Right cardiac atrium (tissue), 5 donors: ENCODE results near the gene RPL7L1. TPM values are rescaled to one million over a fixed set of nuclear protein-coding genes. Genes with fewer than 3 reads are reported as not detected.

Experiments used
- ATAC-seq, 2 donors: fragments of 200-7000 bp; cut with Tn5 transposase; one replicate each; pipeline versions ENCODE4 v1.8.0 to v1.9.1; 2020; ENCODE audit warnings: moderate library complexity in 2 of 2, mild to moderate bottlenecking in 1 of 2
- DNase-seq, 3 donors: peaks; one replicate each; pipeline ENCODE4 v3.0.0-alpha.2; 2020
- H3K27ac ChIP-seq: one replicate; pipeline ENCODE4 v1.5.1; 2013; ENCODE audit warnings: mild to moderate bottlenecking, low read length, control low read depth, moderate library complexity
- H3K27me3 ChIP-seq: one replicate; pipeline ENCODE4 v1.6.1; 2013; ENCODE audit not compliant: control insufficient read depth, insufficient read depth
- H3K4me1 ChIP-seq: one replicate; pipeline ENCODE4 v1.6.1; 2013; ENCODE audit warnings: low read length; ENCODE audit not compliant: control insufficient read depth, insufficient read depth
- H3K4me3 ChIP-seq: one replicate; pipeline ENCODE4 v1.5.1; 2013; ENCODE audit warnings: low read length, control low read depth
- H3K9me3 ChIP-seq: one replicate; pipeline ENCODE4 v1.6.1; 2013; ENCODE audit warnings: low read length; ENCODE audit not compliant: control insufficient read depth
- WGBS: extraction: QIAGEN DNeasy Blood & Tissue Kit; methylation state at CpG from one replicate; pipeline ENCODE4 v1.1.7; 2013; 5-methylcytosine and 5-hydroxymethylcytosine counted together
- intact Hi-C, 4 donors: fragments of 100-400 bp; cut with DNase I; formaldehyde crosslinking; loops; one replicate each; pipeline versions ENCODE4 v1.11.0 to v1.14.0; 2022 to 2023
- polyA plus RNA-seq: library from polyadenylated mRNA; stranded (reverse); fragments of 200-250 nt; gene quantifications from one replicate; pipeline ENCODE4 v1.2.3, GENCODE V29; 2013
- total RNA-seq, 4 donors: library from RNA; stranded (reverse); fragmentation: NEBNext Ultra II Directional; extraction: Animal tissue kit (Norgen Biotek cat#: 25700); gene quantifications; one replicate each; pipeline ENCODE4 v1.2.1, GENCODE V29; 2021
- donor health status: healthy with polysubstance abuse.
- donor health status: DM: no; HTN: yes; CAD: no.
- donor health status: DM: no; HTN: no; CAD: no.
- donor health status: DM: no; HTN: yes; CAD: no; lungs with severe emphysema.
- donor health status: DM: yes; HTN: yes; CAD: no.

RPL7L1 gene
- total and polyA plus RNA-seq, 5 donors = 38.7 to 59.1 (median 50.8) TPM

DNA sequence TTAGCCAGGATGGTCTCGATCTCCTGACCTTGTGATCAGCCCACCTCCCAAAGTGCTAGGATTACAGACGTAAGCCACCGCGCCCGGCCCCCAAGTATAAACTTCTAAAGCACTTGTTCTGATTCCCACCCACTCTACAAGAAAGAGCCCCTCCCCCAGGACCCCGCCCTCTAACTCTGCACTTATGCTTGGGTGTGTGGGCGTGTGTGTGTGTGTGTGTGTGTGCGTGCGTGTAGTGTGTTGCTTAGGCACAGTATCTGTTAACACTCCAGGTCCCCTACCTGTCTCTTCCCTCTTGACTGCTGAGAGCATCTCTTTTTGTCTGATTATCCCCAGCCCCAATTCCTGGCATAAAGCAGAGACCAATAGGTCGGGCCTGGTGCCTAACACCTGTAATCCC is 30.4 kb downstream of the RPL7L1 start:
- ATAC-seq = no peak
- Histone ChIP-seq H3K27me3 (no peaks in the 10 kb centered on the region), H3K4me1 (no peaks in the 10 kb centered on the region), H3K9me3 (no peaks in the 10 kb centered on the region), H3K27ac (no peak overlapping the region), H3K4me3 (no peak overlapping the region)
- DNase-seq = no peak
- intact Hi-C loops = loop anchor here in 2 of 4 donors (5.0 to 10.0 kb wide), 2 partner anchors 232 to 235 kb away; no protein-coding TSS in a partner anchor
- WGBS = 83% methylated on average over 10 of the region's 10 CpGs

DNA sequence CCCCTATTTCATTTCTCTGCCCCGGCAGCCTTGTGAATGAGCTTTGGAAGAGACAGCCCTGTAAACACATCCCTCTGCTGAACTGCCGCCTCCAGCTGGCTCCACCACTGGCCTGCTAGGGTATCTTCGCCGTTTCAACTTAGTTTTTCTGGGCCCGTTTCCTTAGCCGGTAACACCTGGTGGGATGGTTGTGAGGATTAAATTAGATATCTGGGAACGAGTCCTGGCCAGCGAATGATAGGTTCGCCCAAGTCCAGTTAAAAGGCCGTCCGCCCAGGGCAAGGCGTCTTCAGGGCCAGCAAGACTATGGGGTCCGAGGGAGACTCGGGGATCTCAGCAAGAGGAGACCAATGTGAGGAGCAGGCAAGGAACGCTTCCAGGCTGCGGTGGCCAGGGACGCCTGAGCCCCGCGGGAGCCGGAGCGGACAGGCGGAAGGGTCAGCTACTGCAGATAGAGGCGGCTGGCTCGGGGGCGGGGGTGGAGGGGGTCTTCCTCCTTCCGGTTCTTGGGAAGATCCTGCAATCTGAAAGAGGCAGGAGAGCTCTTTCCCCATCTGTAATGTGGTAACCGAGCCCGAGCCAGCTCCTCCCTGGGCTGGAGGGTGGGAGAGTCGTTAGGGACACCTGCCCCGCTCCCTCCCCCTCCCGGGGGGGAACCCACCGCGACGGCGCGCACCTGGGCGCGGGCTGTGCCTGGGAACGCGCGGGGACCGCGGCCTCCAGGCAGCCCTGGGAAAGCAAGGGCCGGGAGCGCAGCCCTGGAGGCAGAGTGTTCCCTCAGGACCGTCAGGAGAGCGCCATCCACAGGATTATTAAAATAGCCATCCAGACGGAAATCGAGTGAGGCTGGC is 32.0 kb downstream of the RPL7L1 start:
- no peaks in the 10 kb centered on the region for H3K27me3 ChIP-seq
- DNase-seq (no peak), ATAC-seq (peak in 1 of 2 donors; percentile 30)
- no peak overlapping the region for H3K27ac ChIP-seq
- H3K9me3 ChIP-seq = no peaks in the 10 kb centered on the region
- H3K4me3 ChIP-seq = peak overlapping the region; percentile 21
- no peaks in the 10 kb centered on the region for H3K4me1 ChIP-seq
- WGBS = 7% methylated on average over 49 of the region's 49 CpGs
- intact Hi-C loops = no loop called here

DNA sequence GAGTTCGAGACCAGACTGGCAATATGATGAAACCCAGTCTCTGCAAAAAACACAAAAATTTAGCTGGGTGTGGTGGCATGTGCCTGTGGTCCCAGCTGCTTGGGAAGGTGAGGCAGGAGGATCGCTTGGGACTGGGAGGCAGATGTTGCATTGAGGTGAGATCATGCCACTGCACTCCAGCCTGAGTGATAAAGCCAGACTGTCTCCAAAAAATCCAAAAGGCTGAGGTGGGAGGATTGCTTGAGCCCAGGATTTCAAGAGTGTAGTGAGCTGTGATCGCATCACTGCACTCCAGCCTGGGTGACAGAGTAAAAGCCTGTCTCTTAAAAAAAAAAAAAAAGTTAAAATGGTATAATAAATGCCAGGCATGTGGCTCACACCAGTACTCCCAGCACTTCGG is 35.1 kb downstream of the RPL7L1 start:
- Histone ChIP-seq H3K9me3 (no peaks in the 10 kb centered on the region), H3K4me3 (no peak overlapping the region), H3K4me1 (no peaks in the 10 kb centered on the region), H3K27me3 (no peaks in the 10 kb centered on the region), H3K27ac (no peak overlapping the region)
- WGBS = 77% methylated on average over 4 of the region's 4 CpGs
- DNase-seq = no peak
- intact Hi-C loops = no loop called here
- ATAC-seq = no peak

DNA sequence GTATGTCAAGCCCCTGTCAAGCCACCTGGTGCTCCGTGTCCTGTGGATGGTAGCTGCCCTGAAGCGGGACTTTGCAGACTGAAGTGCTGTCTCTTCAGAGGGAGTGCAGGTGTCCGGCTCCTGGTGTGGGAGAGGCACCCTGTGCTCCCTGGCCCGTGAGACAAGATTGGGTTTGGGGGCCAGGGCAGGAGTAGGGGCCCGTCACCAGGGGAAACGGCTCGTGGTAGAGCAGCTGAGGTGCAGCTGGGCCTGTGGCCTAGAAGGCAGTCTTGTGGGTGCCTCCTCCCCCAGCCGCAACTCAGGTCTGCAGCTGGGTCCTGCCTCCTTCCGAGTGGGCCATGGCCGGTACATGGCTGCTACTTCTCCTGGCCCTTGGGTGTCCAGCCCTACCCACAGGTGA is 36.3 kb downstream of the RPL7L1 start, which contains the start of gene PTCRA:
PTCRA (plus strand) TSS at position 322 of the 400 bp plus-strand sequence; CDS start at position 339, 17 bp downstream.
- DNase-seq (no peak), ATAC-seq (peak in 1 of 2 donors; percentile 26)
- Histone ChIP-seq H3K4me3 (no peak within 1 kb of the TSS), H3K27me3 (no peaks in the 10 kb centered on the region), H3K9me3 (no peaks in the 10 kb centered on the region), H3K4me1 (no peaks in the 10 kb centered on the region), H3K27ac (no peak within 1 kb of the TSS)
- WGBS = 81% methylated on average over 10 of the region's 10 CpGs
- intact Hi-C loops = no loop called here

DNA sequence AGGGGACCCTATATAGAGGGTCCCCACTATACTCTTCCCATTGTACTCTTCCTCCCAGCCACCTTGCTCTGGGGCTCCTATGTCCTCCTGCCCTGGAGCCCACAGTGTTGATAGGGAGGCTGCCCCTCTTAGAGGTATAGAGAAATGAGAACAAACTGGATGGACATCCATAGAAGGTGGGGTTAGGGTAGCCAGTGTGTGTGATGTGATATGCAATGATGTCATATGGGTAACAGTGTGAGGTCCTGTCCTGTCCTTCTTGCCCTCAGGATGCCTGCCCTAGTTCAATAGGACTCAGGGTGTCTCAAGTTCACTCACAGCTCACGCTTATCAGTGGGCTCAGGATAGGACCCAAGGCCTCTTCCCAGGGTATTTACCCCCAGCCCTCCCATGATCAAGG is 36.9 kb downstream of the RPL7L1 start:
- Histone ChIP-seq H3K4me1 (no peaks in the 10 kb centered on the region), H3K27me3 (no peaks in the 10 kb centered on the region), H3K4me3 (no peak overlapping the region), H3K9me3 (no peaks in the 10 kb centered on the region), H3K27ac (no peak overlapping the region)
- intact Hi-C loops = no loop called here
- no peak for DNase-seq
- WGBS = 81% methylated on average over 1 of the region's 1 CpG
- ATAC-seq = no peak

DNA sequence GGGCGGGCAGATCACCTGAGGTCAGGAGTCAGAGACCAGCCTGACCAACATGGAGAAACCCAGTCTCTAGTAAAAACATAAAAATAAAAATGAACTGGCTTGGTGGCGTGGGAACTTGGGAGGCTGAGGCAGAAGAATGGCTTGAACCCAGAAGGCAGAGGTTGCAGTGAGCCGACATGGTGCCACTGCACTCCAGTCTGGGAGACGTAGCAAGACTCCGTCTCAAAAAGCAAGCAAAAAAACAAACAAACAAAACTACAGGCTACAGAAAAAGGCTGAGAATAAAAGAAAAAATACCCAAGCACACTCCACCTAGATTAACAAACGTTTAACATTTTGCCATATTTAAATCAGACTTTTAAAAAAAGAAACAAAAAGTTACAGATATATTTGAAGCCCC is 42.4 kb downstream of the RPL7L1 start:
- Histone ChIP-seq H3K27me3 (no peaks in the 10 kb centered on the region), H3K4me3 (no peak overlapping the region), H3K9me3 (no peaks in the 10 kb centered on the region), H3K4me1 (no peaks in the 10 kb centered on the region), H3K27ac (no peak overlapping the region)
- no peak for ATAC-seq
- 76% methylated on average over 6 of the region's 6 CpGs for WGBS
- intact Hi-C loops = no loop called here
- no peak for DNase-seq

DNA sequence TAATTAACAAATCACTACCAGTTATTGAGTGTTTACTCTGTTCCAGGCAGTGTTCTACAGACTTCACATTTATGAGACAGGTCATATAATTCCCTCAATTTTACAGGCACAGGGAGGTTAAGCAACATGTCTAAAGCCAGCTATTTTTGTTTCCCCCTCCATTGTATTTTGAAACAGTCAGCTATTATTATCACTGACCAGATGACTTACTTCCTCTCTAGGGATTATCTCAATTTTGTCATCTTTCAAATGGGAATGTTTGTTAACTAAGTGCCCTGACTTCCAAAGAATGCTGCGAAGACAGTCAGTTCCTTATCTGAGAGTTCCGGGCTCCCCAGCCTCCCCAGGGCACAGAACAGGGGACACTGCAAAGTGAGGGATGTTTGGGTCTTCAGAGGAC is 44.2 kb downstream of the RPL7L1 start:
- Histone ChIP-seq H3K27ac (no peak overlapping the region), H3K9me3 (no peaks in the 10 kb centered on the region), H3K4me3 (no peak overlapping the region), H3K4me1 (no peaks in the 10 kb centered on the region), H3K27me3 (no peaks in the 10 kb centered on the region)
- DNase-seq = no peak
- ATAC-seq = no peak
- intact Hi-C loops = no loop called here
- WGBS = 35% methylated on average over 2 of the region's 2 CpGs

DNA sequence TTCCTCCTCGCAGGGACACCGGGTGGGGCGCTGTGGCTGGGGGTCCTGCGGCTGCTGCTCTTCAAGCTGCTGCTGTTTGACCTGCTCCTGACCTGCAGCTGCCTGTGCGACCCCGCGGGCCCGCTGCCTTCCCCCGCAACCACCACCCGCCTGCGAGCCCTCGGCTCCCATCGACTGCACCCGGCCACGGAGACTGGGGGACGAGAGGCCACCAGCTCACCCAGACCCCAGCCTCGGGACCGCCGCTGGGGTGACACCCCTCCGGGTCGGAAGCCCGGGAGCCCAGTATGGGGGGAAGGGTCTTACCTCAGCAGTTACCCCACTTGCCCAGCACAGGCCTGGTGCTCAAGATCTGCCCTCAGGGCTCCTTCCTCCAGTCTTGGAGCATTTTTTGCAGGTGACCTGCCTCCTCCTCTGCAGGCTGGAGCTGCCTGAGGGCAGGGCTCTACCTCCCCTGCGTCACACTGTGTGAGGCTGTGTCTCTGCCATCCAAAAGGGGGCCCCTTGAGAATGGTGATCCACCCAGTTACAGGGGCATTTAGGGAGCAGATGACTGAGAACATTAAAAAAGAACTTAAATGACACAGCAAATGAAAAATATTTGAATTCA is 45.9 kb downstream of the RPL7L1 start:
- WGBS = 49% methylated on average over 23 of the region's 23 CpGs
- intact Hi-C loops = no loop called here
- H3K4me3 ChIP-seq = no peak overlapping the region
- no peak overlapping the region for H3K27ac ChIP-seq
- H3K9me3 ChIP-seq = no peaks in the 10 kb centered on the region
- H3K4me1 ChIP-seq = no peaks in the 10 kb centered on the region
- H3K27me3 ChIP-seq = no peaks in the 10 kb centered on the region
- no peak for ATAC-seq
- peak in 1 of 3 donors; percentile 26 for DNase-seq

DNA sequence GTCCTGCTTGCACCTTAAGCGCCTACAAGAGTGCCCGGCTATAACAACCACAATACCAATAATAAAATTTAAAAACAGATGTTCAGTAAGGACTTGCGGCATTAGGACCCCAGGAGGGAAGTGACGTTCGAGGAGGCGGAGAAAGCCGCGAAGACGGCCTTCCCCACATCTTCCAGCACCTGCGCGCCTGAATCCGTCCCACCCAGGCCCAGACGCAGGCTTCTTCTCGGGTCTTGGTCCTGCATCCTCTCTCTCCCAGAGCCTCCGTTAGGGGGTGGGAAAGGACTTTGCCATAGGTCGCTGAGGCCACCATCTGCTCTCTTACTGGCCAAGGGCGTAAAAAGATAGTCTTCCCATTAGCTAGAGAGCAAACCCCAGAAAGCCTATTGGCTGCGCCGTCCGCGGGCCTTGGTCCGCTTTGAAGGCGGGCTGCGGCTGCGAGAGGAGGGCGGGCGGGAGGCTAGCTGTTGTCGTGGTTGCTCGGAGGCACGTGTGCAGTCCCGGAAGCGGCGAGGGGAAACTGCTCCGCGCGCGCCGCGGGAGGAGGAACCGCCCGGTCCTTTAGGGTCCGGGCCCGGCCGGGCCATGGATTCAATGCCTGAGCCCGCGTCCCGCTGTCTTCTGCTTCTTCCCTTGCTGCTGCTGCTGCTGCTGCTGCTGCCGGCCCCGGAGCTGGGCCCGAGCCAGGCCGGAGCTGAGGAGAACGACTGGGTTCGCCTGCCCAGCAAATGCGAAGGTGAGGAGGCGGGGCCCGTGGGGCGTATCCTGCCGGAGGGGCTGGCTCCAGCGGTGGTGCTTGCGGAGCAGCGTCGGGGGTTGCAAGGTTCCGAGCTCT is 49.8 kb downstream of the RPL7L1 start, which contains the start of gene CNPY3:
CNPY3 (plus strand) TSS at position 495 of the 835 bp plus-strand sequence; CDS start at position 586, 91 bp downstream.
- WGBS = under 1% methylated on average over 63 of the region's 63 CpGs
- H3K27ac ChIP-seq = peak within 1 kb of the TSS; percentile 81
- H3K4me1 ChIP-seq = no peaks in the 10 kb centered on the region
- peak within 1 kb of the TSS; percentile 38 for H3K4me3 ChIP-seq
- H3K9me3 ChIP-seq = no peaks in the 10 kb centered on the region
- DNase-seq (peak; percentile 93 to 97 (median 97)), ATAC-seq (peak; percentile 97 to 98)
- H3K27me3 ChIP-seq = no peaks in the 10 kb centered on the region
- intact Hi-C loops = no loop called here

DNA sequence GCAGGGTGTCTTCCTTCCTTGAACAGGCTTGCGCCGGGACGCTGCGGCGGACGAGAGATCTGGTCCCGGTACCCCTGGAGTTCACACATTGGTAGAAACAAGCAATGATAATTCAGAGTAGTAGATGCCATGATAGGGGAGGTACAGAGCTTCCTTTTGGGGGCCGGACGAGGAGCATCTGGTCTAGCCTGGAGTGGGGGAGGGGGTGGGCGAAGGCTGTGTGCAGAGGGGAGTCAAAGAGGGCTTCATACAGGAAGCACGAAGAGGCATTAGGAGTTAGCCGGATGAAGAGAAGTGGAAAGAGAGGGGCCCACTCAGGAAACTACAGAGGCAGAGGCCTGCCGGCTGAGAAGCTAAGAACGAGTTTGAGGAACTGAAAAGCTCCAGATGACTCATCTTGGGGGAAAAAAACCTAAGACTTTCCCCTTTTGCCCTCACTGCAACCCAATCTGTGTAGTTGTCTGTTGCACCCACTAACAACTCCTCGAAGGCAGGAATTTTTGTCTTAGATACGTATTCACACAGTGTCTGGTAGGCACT is 50.5 kb downstream of the RPL7L1 start:
- intact Hi-C loops = no loop called here
- H3K4me1 ChIP-seq = no peaks in the 10 kb centered on the region

More for the DNA sequence above, 50.5 kb downstream of the RPL7L1 start:
- Histone ChIP-seq H3K4me3 (peak overlapping the region; percentile 38), H3K9me3 (no peaks in the 10 kb centered on the region), H3K27me3 (no peaks in the 10 kb centered on the region), H3K27ac (peak overlapping the region; percentile 81)
- WGBS = 2% methylated on average over 16 of the region's 16 CpGs
- peak in 1 of 3 donors; percentile 25 for DNase-seq
- peak; percentile 2 to 15 for ATAC-seq
